Measurements from ENCODE around the gene TCL1A. TPM values are rescaled to one million over a fixed set of nuclear protein-coding genes. Genes with fewer than 3 reads are reported as not detected.
"Not testable (repeated sequence)": the region's sequence is repeated elsewhere in the genome, so short reads cannot be mapped to it uniquely, and the experiment has no call there.

TCL1A gene
- not detected for total RNA-seq

GRCh38 chr14:95713596-95714371, at the start of gene TCL1A:
TSS of gene TCL1A (minus strand) at chr14:95714125. CDS start at chr14:95714066, 59 bp downstream.
- Mint-ChIP-seq H3K4me3 (no peak within 1 kb of the TSS), H3K27ac (no peak within 1 kb of the TSS), H3K36me3 (ENCODE audit: low read depth) (no peaks in the 10 kb centered on the region), H3K9me3 (ENCODE audit: insufficient read depth) (no peaks in the 10 kb centered on the region), H3K4me1 (ENCODE audit: low read depth) (no peaks in the 10 kb centered on the region), H3K27me3 (ENCODE audit: low read depth) (peaks cover 11% of the 10 kb centered on the region)
- ATAC-seq (no peak), DNase-seq (no peak)
- POLR2A ChIA-PET: no interaction called here
- CTCF ChIA-PET: no interaction called here

DNA sequence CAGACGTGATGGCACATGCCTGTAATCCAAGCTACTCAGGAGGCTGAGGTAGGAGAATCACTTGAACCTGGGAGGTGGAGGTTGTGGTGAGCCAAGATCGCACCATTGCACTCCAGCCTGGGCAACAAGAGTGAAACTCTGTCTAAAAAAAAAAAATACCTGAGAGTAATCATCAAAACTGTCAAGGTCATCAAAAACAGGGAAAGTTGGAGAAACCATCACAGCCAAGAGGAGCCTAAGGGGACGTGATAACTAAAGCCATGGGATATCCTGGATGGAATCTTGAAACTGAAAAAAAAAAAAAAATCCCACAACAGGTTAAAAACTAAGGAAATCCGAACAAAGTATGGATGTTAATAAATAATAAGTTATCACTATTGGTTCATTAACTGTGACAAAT, 49.1 kb upstream of the TCL1A start:
- ATAC-seq; CTCF ChIA-PET; H3K36me3 Mint-ChIP-seq (ENCODE audit: low read depth): not testable (repeated sequence)

DNA sequence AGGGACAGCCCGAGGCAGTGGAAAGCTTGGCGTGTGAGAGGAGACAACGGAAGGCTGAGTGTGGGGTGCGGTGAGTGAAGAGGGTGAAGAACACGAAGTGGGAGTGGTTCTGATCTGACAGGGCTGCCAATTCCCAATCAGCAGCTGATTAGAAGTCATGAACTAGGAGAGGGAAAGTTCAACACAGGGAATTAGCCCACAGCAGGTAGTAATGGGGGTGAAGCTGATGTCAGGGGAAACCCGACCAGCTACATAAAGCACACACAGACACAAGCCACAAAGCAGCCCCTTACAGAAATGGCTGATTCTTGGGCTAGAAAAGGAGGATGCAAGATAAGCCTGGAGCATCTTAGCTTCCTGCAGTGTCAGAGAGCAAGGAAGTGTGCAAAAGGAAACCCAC, 47.5 kb upstream of the TCL1A start:
- Mint-ChIP-seq H3K27me3 (ENCODE audit: low read depth) (peaks cover 3% of the 10 kb centered on the region), H3K9me3 (ENCODE audit: insufficient read depth) (no peaks in the 10 kb centered on the region), H3K4me3 (no peak overlapping the region), H3K36me3 (ENCODE audit: low read depth) (no peaks in the 10 kb centered on the region), H3K4me1 (ENCODE audit: low read depth) (no peaks in the 10 kb centered on the region), H3K27ac (no peak overlapping the region)
- ChIA-PET POLR2A (no interaction called here), CTCF (interaction anchor here (0.8 kb wide), 1 partner anchor 13 kb away, joined by 3 read pairs; no protein-coding TSS in a partner anchor)
- ATAC-seq (no peak), DNase-seq (no peak)

More for the DNA sequence above, 49.1 kb upstream of the TCL1A start:
- H3K4me1 Mint-ChIP-seq (ENCODE audit: low read depth); DNase-seq; H3K27ac Mint-ChIP-seq; POLR2A ChIA-PET; H3K9me3 Mint-ChIP-seq (ENCODE audit: insufficient read depth); H3K4me3 Mint-ChIP-seq; H3K27me3 Mint-ChIP-seq (ENCODE audit: low read depth): not testable (repeated sequence)

GRCh38 chr14:95760596-95760995, 46.7 kb upstream of the TCL1A start:
- DNase-seq: no peak
- CTCF ChIA-PET: interaction anchor here (0.8 kb wide), 1 partner anchor 14 kb away, joined by 3 read pairs; no protein-coding TSS in a partner anchor
- H3K27me3 Mint-ChIP-seq (ENCODE audit: low read depth): peaks cover 3% of the 10 kb centered on the region

DNA sequence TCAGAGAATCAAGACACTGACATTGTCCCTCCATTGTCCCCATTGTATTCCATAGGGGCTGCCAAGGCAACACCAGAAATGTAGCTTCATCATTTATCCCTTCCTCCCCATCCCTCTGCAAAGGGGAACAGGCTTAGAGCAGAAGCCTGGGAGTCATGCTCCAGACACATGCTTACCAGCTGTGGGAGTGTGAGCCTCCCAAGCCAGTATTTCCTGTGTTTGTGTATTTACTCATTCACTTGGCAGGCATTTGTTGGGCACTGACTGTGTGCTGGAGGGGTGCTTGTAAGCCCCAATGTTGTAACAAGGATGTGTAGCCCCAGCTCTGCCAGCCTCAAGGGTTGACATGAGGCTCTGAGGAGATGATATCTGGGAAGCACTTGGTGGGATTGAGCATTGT, 46.0 kb upstream of the TCL1A start:
- Mint-ChIP-seq H3K27me3 (ENCODE audit: low read depth) (peaks cover 3% of the 10 kb centered on the region), H3K4me1 (ENCODE audit: low read depth) (no peaks in the 10 kb centered on the region), H3K4me3 (no peak overlapping the region), H3K27ac (no peak overlapping the region), H3K9me3 (ENCODE audit: insufficient read depth) (no peaks in the 10 kb centered on the region), H3K36me3 (ENCODE audit: low read depth) (no peaks in the 10 kb centered on the region)
- ChIA-PET CTCF (no interaction called here), POLR2A (no interaction called here)
- no peak for DNase-seq
- no peak for ATAC-seq

More at GRCh38 chr14:95760596-95760995, 46.7 kb upstream of the TCL1A start:
- Mint-ChIP-seq H3K36me3 (ENCODE audit: low read depth) (no peaks in the 10 kb centered on the region), H3K4me1 (ENCODE audit: low read depth) (no peaks in the 10 kb centered on the region), H3K9me3 (ENCODE audit: insufficient read depth) (no peaks in the 10 kb centered on the region), H3K4me3 (no peak overlapping the region), H3K27ac (no peak overlapping the region)
- no peak for ATAC-seq
- POLR2A ChIA-PET: no interaction called here

- ChIA-PET CTCF (no interaction called here), POLR2A (no interaction called here)
- Mint-ChIP-seq H3K27ac (no peak overlapping the region), H3K27me3 (ENCODE audit: low read depth) (peaks cover 3% of the 10 kb centered on the region), H3K4me3 (no peak overlapping the region), H3K9me3 (ENCODE audit: insufficient read depth) (no peaks in the 10 kb centered on the region), H3K36me3 (ENCODE audit: low read depth) (no peaks in the 10 kb centered on the region), H3K4me1 (ENCODE audit: low read depth) (no peaks in the 10 kb centered on the region)
- ATAC-seq (no peak), DNase-seq (no peak)
Observed at GRCh38 chr14:95758331-95758730, 44.4 kb upstream of the TCL1A start.

- DNase-seq (no peak), ATAC-seq (no peak)
- Mint-ChIP-seq H3K4me3 (no peak overlapping the region), H3K27me3 (ENCODE audit: low read depth) (peaks cover 6% of the 10 kb centered on the region), H3K4me1 (ENCODE audit: low read depth) (no peaks in the 10 kb centered on the region), H3K36me3 (ENCODE audit: low read depth) (no peaks in the 10 kb centered on the region), H3K9me3 (ENCODE audit: insufficient read depth) (no peaks in the 10 kb centered on the region), H3K27ac (no peak overlapping the region)
- POLR2A ChIA-PET: no interaction called here
- CTCF ChIA-PET: interaction anchor here (1.9 kb wide), 1 partner anchor 17 kb away, joined by 6 read pairs; no protein-coding TSS in a partner anchor
Observed at GRCh38 chr14:95756751-95757150, 42.8 kb upstream of the TCL1A start.

GRCh38 chr14:95756127-95756526, 42.2 kb upstream of the TCL1A start:
- CTCF ChIA-PET: interaction anchor here (1.9 kb wide), 1 partner anchor 18 kb away, joined by 6 read pairs; no protein-coding TSS in a partner anchor
- peaks cover 3% of the 10 kb centered on the region for H3K27me3 Mint-ChIP-seq (ENCODE audit: low read depth)
- H3K4me1 Mint-ChIP-seq (ENCODE audit: low read depth): no peaks in the 10 kb centered on the region
- no peak overlapping the region for H3K27ac Mint-ChIP-seq
- no peaks in the 10 kb centered on the region for H3K36me3 Mint-ChIP-seq (ENCODE audit: low read depth)
- no peak for ATAC-seq
- H3K4me3 Mint-ChIP-seq: no peak overlapping the region
- H3K9me3 Mint-ChIP-seq (ENCODE audit: insufficient read depth): no peaks in the 10 kb centered on the region
- POLR2A ChIA-PET: no interaction called here
- DNase-seq: no peak

GRCh38 chr14:95741781-95742180, 27.9 kb upstream of the TCL1A start:
- Mint-ChIP-seq H3K9me3 (ENCODE audit: insufficient read depth) (peaks cover 9% of the 10 kb centered on the region), H3K4me3 (no peak overlapping the region), H3K27me3 (ENCODE audit: low read depth) (peaks cover 4% of the 10 kb centered on the region), H3K27ac (no peak overlapping the region), H3K36me3 (ENCODE audit: low read depth) (peaks cover 5% of the 10 kb centered on the region), H3K4me1 (ENCODE audit: low read depth) (peaks cover 17% of the 10 kb centered on the region)
- no peak for DNase-seq
- POLR2A ChIA-PET: no interaction called here
- CTCF ChIA-PET: interaction anchor here (0.5 kb wide), 1 partner anchor 86 kb away, joined by 3 read pairs; no protein-coding TSS in a partner anchor
- no peak for ATAC-seq

DNA sequence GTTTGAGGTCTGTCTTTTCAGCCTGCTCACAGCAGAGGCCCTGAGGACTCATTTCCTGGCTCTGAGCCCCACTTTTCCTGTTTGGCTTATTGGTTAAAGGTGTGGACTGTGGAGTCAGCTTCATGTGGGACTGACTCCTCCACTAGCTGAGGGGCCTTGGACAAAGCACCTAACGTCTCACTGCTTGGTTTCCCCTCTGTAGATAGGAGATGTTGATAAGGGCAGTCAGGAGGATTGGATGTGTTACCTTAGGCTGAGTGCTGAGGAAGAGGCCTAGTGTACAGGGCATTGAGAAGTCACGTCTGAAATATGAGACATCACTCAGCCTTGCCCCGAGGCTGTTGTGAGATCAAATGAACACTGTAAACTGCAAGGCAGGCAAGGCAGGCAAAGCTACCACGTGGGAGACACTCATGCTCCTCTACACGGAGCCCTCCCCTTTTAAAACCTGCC, 27.1 kb upstream of the TCL1A start:
- Mint-ChIP-seq H3K36me3 (ENCODE audit: low read depth) (peaks cover 5% of the 10 kb centered on the region), H3K4me3 (no peak overlapping the region), H3K27ac (no peak overlapping the region), H3K27me3 (ENCODE audit: low read depth) (peaks cover 4% of the 10 kb centered on the region), H3K9me3 (ENCODE audit: insufficient read depth) (peaks cover 9% of the 10 kb centered on the region), H3K4me1 (ENCODE audit: low read depth) (peaks cover 17% of the 10 kb centered on the region)
- DNase-seq (no peak), ATAC-seq (no peak)
- POLR2A ChIA-PET: interaction anchor here (0.5 kb wide), 1 partner anchor 97 kb away, joined by 4 read pairs; no protein-coding TSS in a partner anchor
- CTCF ChIA-PET: no interaction called here

GRCh38 chr14:95739356-95739755, 25.4 kb upstream of the TCL1A start:
- no peak for DNase-seq
- ATAC-seq: no peak
- no peak overlapping the region for H3K27ac Mint-ChIP-seq
- H3K4me1 Mint-ChIP-seq (ENCODE audit: low read depth): peaks cover 17% of the 10 kb centered on the region
- POLR2A ChIA-PET: no interaction called here
- no peak overlapping the region for H3K4me3 Mint-ChIP-seq
- peaks cover 4% of the 10 kb centered on the region for H3K27me3 Mint-ChIP-seq (ENCODE audit: low read depth)
- H3K36me3 Mint-ChIP-seq (ENCODE audit: low read depth): peaks cover 5% of the 10 kb centered on the region
- peaks cover 9% of the 10 kb centered on the region for H3K9me3 Mint-ChIP-seq (ENCODE audit: insufficient read depth)
- CTCF ChIA-PET: no interaction called here

DNA sequence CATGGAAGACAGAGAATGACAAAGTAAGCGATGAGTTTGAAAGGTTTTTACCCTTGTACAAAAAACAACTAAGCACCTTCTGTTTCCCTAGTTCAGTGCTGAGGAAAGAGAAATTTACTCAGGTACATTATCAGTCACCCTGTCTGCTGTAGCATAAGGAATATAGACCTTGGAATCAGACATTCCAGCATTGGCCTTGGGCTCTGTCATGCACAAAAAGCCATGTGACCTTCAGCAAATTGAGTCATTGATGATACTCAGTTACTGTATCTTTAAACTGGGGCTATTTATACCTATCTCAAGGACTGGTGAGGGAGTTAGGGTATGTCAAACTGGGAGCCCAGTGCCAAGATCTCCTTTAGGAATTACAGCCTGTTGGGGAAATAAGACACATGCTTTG, 19.3 kb upstream of the TCL1A start:
- Mint-ChIP-seq H3K36me3 (ENCODE audit: low read depth) (no peaks in the 10 kb centered on the region), H3K9me3 (ENCODE audit: insufficient read depth) (no peaks in the 10 kb centered on the region), H3K27me3 (ENCODE audit: low read depth) (peaks cover 12% of the 10 kb centered on the region), H3K27ac (no peak overlapping the region), H3K4me1 (ENCODE audit: low read depth) (peaks cover 2% of the 10 kb centered on the region), H3K4me3 (no peak overlapping the region)
- POLR2A ChIA-PET: no interaction called here
- CTCF ChIA-PET: no interaction called here
- DNase-seq (no peak), ATAC-seq (no peak)

Measured in activated CD8-positive, alpha-beta T cell treated with anti-CD3 and anti-CD28 coated beads, Interleukin-2, amount 10 ng/mL, durations not matched to agents 7 days and 5 days (primary cell).